ENCODE results near the gene TNNT1.

Gene TNNT1

GRCh38 chr19:55117663-55118391 is 31.2 kb downstream of the TNNT1 start (continued):
- TF ChIP-seq ZBTB49 (tag by site-specific recombination; IDR thresholded peaks at IDR 0.05; ENCODE audit: low read depth) = no peak
- TF ChIP-seq ZNF175 (tag by site-specific recombination; IDR thresholded peaks at IDR 0.05) = no peak
- TF ChIP-seq ZNF155 (tag by site-specific recombination; IDR thresholded peaks at IDR 0.05) = no peak
- TF ChIP-seq ZNF501 (tag by site-specific recombination; IDR thresholded peaks at IDR 0.05) = peak; percentile 84
- no peak for TF ChIP-seq SCRT2 (tag by site-specific recombination; IDR thresholded peaks at IDR 0.05)
- TF ChIP-seq ZNF626 (tag by site-specific recombination; IDR thresholded peaks at IDR 0.05) = no peak
- TF ChIP-seq, protein P1, sequence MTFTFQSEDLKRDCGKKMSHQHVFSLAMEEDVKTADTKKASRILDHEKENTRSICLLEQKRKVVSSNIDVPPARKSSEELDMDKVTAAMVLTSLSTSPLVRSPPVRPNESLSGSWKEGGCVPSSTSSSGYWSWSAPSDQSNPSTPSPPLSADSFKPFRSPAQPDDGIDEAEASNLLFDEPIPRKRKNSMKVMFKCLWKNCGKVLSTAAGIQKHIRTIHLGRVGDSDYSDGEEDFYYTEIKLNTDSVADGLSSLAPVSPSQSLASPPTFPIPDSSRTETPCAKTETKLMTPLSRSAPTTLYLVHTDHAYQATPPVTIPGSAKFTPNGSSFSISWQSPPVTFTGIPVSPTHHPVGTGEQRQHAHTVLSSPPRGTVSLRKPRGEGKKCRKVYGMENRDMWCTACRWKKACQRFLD (tag by site-specific recombination; IDR thresholded peaks at IDR 0.05) = no peak
- no peak for TF ChIP-seq YY1 (tag by site-specific recombination; IDR thresholded peaks at IDR 0.05)
- TF ChIP-seq ZNF544 (tag by site-specific recombination; IDR thresholded peaks at IDR 0.05) = no peak
- TF ChIP-seq, protein P2, sequence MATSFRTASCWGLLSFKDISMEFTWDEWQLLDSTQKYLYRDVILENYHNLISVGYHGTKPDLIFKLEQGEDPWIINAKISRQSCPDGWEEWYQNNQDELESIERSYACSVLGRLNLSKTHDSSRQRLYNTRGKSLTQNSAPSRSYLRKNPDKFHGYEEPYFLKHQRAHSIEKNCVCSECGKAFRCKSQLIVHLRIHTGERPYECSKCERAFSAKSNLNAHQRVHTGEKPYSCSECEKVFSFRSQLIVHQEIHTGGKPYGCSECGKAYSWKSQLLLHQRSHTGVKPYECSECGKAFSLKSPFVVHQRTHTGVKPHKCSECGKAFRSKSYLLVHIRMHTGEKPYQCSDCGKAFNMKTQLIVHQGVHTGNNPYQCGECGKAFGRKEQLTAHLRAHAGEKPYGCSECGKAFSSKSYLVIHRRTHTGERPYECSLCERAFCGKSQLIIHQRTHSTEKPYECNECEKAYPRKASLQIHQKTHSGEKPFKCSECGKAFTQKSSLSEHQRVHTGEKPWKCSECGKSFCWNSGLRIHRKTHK (tag by site-specific recombination; IDR thresholded peaks at IDR 0.05) = no peak
- TF ChIP-seq, protein P3, sequence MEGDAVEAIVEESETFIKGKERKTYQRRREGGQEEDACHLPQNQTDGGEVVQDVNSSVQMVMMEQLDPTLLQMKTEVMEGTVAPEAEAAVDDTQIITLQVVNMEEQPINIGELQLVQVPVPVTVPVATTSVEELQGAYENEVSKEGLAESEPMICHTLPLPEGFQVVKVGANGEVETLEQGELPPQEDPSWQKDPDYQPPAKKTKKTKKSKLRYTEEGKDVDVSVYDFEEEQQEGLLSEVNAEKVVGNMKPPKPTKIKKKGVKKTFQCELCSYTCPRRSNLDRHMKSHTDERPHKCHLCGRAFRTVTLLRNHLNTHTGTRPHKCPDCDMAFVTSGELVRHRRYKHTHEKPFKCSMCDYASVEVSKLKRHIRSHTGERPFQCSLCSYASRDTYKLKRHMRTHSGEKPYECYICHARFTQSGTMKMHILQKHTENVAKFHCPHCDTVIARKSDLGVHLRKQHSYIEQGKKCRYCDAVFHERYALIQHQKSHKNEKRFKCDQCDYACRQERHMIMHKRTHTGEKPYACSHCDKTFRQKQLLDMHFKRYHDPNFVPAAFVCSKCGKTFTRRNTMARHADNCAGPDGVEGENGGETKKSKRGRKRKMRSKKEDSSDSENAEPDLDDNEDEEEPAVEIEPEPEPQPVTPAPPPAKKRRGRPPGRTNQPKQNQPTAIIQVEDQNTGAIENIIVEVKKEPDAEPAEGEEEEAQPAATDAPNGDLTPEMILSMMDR (tag by site-specific recombination; IDR thresholded peaks at IDR 0.05) = 0 out of 2 replicates have a peak, but pooled peaks have one; percentile 29
- peak; percentile 56; the same call in 1 of the 2 replicates for TF ChIP-seq IKZF3 (tag by site-specific recombination; IDR thresholded peaks at IDR 0.05)
- TF ChIP-seq ZNF416 (tag by site-specific recombination; IDR thresholded peaks at IDR 0.05) = no peak; the same call in 1 of the 2 replicates
- TF ChIP-seq ZNF302 (tag by site-specific recombination; IDR thresholded peaks at IDR 0.05; ENCODE audit: low read depth) = no peak
- TF ChIP-seq ZNF629 (tag by site-specific recombination; IDR thresholded peaks at IDR 0.05) = peak; percentile 87
- no peak for TF ChIP-seq ZNF114 (tag by site-specific recombination; IDR thresholded peaks at IDR 0.05)
- TF ChIP-seq ZNF335 (tag by site-specific recombination; conservative IDR thresholded peaks at IDR 0.05) = peak; percentile 99
- no peak for TF ChIP-seq GFI1B (tag by site-specific recombination; IDR thresholded peaks at IDR 0.05)
- TF ChIP-seq, protein P4, sequence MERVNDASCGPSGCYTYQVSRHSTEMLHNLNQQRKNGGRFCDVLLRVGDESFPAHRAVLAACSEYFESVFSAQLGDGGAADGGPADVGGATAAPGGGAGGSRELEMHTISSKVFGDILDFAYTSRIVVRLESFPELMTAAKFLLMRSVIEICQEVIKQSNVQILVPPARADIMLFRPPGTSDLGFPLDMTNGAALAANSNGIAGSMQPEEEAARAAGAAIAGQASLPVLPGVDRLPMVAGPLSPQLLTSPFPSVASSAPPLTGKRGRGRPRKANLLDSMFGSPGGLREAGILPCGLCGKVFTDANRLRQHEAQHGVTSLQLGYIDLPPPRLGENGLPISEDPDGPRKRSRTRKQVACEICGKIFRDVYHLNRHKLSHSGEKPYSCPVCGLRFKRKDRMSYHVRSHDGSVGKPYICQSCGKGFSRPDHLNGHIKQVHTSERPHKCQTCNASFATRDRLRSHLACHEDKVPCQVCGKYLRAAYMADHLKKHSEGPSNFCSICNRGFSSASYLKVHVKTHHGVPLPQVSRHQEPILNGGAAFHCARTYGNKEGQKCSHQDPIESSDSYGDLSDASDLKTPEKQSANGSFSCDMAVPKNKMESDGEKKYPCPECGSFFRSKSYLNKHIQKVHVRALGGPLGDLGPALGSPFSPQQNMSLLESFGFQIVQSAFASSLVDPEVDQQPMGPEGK (tag by site-specific recombination; IDR thresholded peaks at IDR 0.05) = peak; percentile 59
- TF ChIP-seq, protein P5, sequence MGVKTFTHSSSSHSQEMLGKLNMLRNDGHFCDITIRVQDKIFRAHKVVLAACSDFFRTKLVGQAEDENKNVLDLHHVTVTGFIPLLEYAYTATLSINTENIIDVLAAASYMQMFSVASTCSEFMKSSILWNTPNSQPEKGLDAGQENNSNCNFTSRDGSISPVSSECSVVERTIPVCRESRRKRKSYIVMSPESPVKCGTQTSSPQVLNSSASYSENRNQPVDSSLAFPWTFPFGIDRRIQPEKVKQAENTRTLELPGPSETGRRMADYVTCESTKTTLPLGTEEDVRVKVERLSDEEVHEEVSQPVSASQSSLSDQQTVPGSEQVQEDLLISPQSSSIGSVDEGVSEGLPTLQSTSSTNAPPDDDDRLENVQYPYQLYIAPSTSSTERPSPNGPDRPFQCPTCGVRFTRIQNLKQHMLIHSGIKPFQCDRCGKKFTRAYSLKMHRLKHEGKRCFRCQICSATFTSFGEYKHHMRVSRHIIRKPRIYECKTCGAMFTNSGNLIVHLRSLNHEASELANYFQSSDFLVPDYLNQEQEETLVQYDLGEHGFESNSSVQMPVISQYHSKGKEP (tag by site-specific recombination; IDR thresholded peaks at IDR 0.05) = no peak
- TF ChIP-seq ZNF571 (tag by site-specific recombination; IDR thresholded peaks at IDR 0.05) = no peak
- TF ChIP-seq ZNF23 (tag by site-specific recombination; IDR thresholded peaks at IDR 0.05; ENCODE audit: borderline replicate concordance) = no peak
- TF ChIP-seq ZNF311 (tag by site-specific recombination; IDR thresholded peaks at IDR 0.05; ENCODE audit: borderline replicate concordance) = no peak
- TF ChIP-seq ZNF211 (tag by site-specific recombination; IDR thresholded peaks at IDR 0.05; ENCODE audit: low read depth) = no peak
- TF ChIP-seq ZNF76 (tag by site-specific recombination; IDR thresholded peaks at IDR 0.05; ENCODE audit: borderline replicate concordance, low read depth) = peak; percentile 99
- TF ChIP-seq BCL11B (tag by site-specific recombination; IDR thresholded peaks at IDR 0.05; ENCODE audit: low read depth) = peak; percentile 77
- TF ChIP-seq YY2 (tag by site-specific recombination; IDR thresholded peaks at IDR 0.05) = peak; percentile 61
- no peak for TF ChIP-seq ZNF157 (tag by site-specific recombination; IDR thresholded peaks at IDR 0.05)
- no peak for TF ChIP-seq ZNF510 (tag by site-specific recombination; IDR thresholded peaks at IDR 0.05; ENCODE audit: insufficient replicate concordance)
- TF ChIP-seq GLI2 (tag by site-specific recombination; IDR thresholded peaks at IDR 0.05; ENCODE audit: borderline replicate concordance, low read depth) = no peak
